H9 (cell line): ENCODE data around the gene C16orf89. TPM values are rescaled to one million over a fixed set of nuclear protein-coding genes. Genes with fewer than 3 reads are reported as not detected.

Experiments
- DNase-seq: peaks from one replicate; pipeline ENCODE4 v3.0.0-alpha.2; 2017
- H2AFZ ChIP-seq: one replicate; pipeline ENCODE4 v1.6.1; 2013; ENCODE audit warnings: mild to moderate bottlenecking, low read length, control low read depth, moderate library complexity
- H2AK5ac ChIP-seq: 2 replicates; pipeline ENCODE4 v1.6.1; 2013; ENCODE audit warnings: low read length, control low read depth, mixed read lengths; ENCODE audit not compliant: insufficient read length
- H2BK120ac ChIP-seq: one replicate; pipeline ENCODE4 v1.6.1; 2013; ENCODE audit warnings: low read depth, mild to moderate bottlenecking, low read length, control low read depth, inconsistent platforms; ENCODE audit not compliant: poor library complexity, severe bottlenecking
- H2BK12ac ChIP-seq: 2 replicates; pipeline ENCODE4 v1.6.1; 2013; ENCODE audit warnings: low read length, control low read depth, mixed read lengths, low read depth; ENCODE audit not compliant: insufficient read length
- H2BK15ac ChIP-seq: 2 replicates; pipeline ENCODE4 v1.6.1; 2013; ENCODE audit warnings: low read depth, low read length, control low read depth
- H2BK20ac ChIP-seq: one replicate; pipeline ENCODE4 v1.6.1; 2013; ENCODE audit warnings: low read depth, mild to moderate bottlenecking, low read length, control low read depth, inconsistent platforms; ENCODE audit not compliant: poor library complexity, severe bottlenecking
- H2BK5ac ChIP-seq: 2 replicates; pipeline ENCODE4 v1.6.1; 2013; ENCODE audit warnings: low read length, control low read depth, mixed read lengths; ENCODE audit not compliant: insufficient read length
- H3K14ac ChIP-seq: 2 replicates; pipeline ENCODE4 v1.6.1; 2013; ENCODE audit warnings: low read length, control low read depth; ENCODE audit not compliant: insufficient read depth
- H3K18ac ChIP-seq: 2 replicates; pipeline ENCODE4 v1.6.1; 2013; ENCODE audit warnings: low read depth, mild to moderate bottlenecking, mixed read lengths, low read length, control low read depth; ENCODE audit not compliant: insufficient read length
- H3K23ac ChIP-seq: 2 replicates; pipeline ENCODE4 v1.6.1; 2013; ENCODE audit warnings: low read length, control low read depth, mixed read lengths, low read depth; ENCODE audit not compliant: insufficient read length
- H3K23me2 ChIP-seq: 2 replicates; pipeline ENCODE4 v1.6.1; 2013; ENCODE audit warnings: low read depth, mild to moderate bottlenecking, mixed read lengths, low read length, control low read depth; ENCODE audit not compliant: insufficient read length, poor library complexity, severe bottlenecking
- H3K27ac ChIP-seq: 2 replicates; pipeline ENCODE4 v1.5.1; 2013; ENCODE audit warnings: low read length, control low read depth, mixed read lengths, low read depth; ENCODE audit not compliant: insufficient read length
- H3K27me3 ChIP-seq: 2 replicates; pipeline ENCODE4 v1.6.1; 2013; ENCODE audit warnings: low read length, control low read depth, inconsistent platforms; ENCODE audit not compliant: insufficient read depth
- H3K4ac ChIP-seq: 2 replicates; pipeline ENCODE4 v1.6.1; 2013; ENCODE audit warnings: low read depth, mild to moderate bottlenecking, control low read depth, inconsistent platforms, low read length, moderate library complexity
- H3K4me1 ChIP-seq: 2 replicates; pipeline ENCODE4 v1.6.1; 2013; ENCODE audit warnings: low read length, control low read depth, inconsistent platforms; ENCODE audit not compliant: insufficient read depth
- H3K4me2 ChIP-seq: 2 replicates; pipeline ENCODE4 v1.6.1; 2013; ENCODE audit warnings: low read length, control low read depth, mixed read lengths; ENCODE audit not compliant: insufficient read length, insufficient read depth
- H3K56ac ChIP-seq: 2 replicates; pipeline ENCODE4 v1.6.1; 2013; ENCODE audit warnings: low read depth, mild to moderate bottlenecking, mixed read lengths, low read length, control low read depth; ENCODE audit not compliant: insufficient read length
- H3K79me1 ChIP-seq: 2 replicates; pipeline ENCODE4 v1.6.1; 2013; ENCODE audit warnings: low read depth, mild to moderate bottlenecking, moderate library complexity, low read length, control low read depth, inconsistent platforms; ENCODE audit not compliant: insufficient read depth, poor library complexity, severe bottlenecking
- H3K79me2 ChIP-seq: 2 replicates; pipeline ENCODE4 v1.6.1; 2013; ENCODE audit warnings: low read length, control low read depth, inconsistent platforms; ENCODE audit not compliant: insufficient read depth
- H3K9ac ChIP-seq: 2 replicates; pipeline ENCODE4 v1.6.1; 2013; ENCODE audit warnings: low read length, control low read depth, mixed read lengths; ENCODE audit not compliant: insufficient read length; ENCODE audit errors: extremely low read depth
- H3K9me3 ChIP-seq: one replicate; pipeline ENCODE4 v1.6.1; 2013; ENCODE audit warnings: low read depth, low read length, inconsistent platforms; ENCODE audit not compliant: control insufficient read depth
- H3T11ph ChIP-seq: one replicate; pipeline ENCODE4 v1.6.1; 2013; ENCODE audit warnings: mild to moderate bottlenecking, low read length, control low read depth, inconsistent platforms
- H4K20me1 ChIP-seq: one replicate; pipeline ENCODE4 v1.6.1; 2013; ENCODE audit not compliant: control insufficient read depth, insufficient read length, insufficient read depth
- H4K5ac ChIP-seq: 2 replicates; pipeline ENCODE4 v1.6.1; 2013; ENCODE audit warnings: low read depth, mild to moderate bottlenecking, mixed read lengths, low read length, control low read depth; ENCODE audit not compliant: insufficient read length
- H4K8ac ChIP-seq: replicated peaks from 2 replicates; pipeline ENCODE4 v1.6.1; 2013; ENCODE audit warnings: low read length, control low read depth, mixed read lengths, low read depth; ENCODE audit not compliant: insufficient read length
- H4K91ac ChIP-seq: 2 replicates; pipeline ENCODE4 v1.6.1; 2013; ENCODE audit warnings: low read depth, mild to moderate bottlenecking, moderate library complexity, mixed read lengths, low read length, control low read depth; ENCODE audit not compliant: insufficient read length
- H3K27ac Mint-ChIP-seq, 3 experiments: 2 replicates in 2 of 3; 3 replicates in 1 of 3; pipeline ENCODE4 v1.8.0; 2020 to 2021; ENCODE audit warnings: mixed read lengths in 3 of 3, mild to moderate bottlenecking in 1 of 3, moderate library complexity in 1 of 3
- H3K27me3 Mint-ChIP-seq: 2 replicates; pipeline ENCODE4 v1.8.0; 2021; ENCODE audit warnings: low read depth, mild to moderate bottlenecking, moderate library complexity, mixed read lengths
- H3K36me3 Mint-ChIP-seq, 3 experiments: 2 replicates in 2 of 3; 3 replicates in 1 of 3; pipeline ENCODE4 v1.8.0; 2020 to 2021; ENCODE audit warnings: low read depth in 3 of 3, mixed read lengths in 3 of 3; ENCODE audit not compliant: insufficient read depth in 1 of 3
- H3K4me1 Mint-ChIP-seq, 2 experiments: 2 replicates each; pipeline ENCODE4 v1.8.0; 2020; ENCODE audit warnings: mixed read lengths in 2 of 2
- H3K4me3 Mint-ChIP-seq, 2 experiments: 2 replicates in 1 of 2; 3 replicates in 1 of 2; pipeline ENCODE4 v1.8.0; 2020 to 2021; ENCODE audit warnings: mild to moderate bottlenecking in 2 of 2, mixed read lengths in 2 of 2, moderate library complexity in 1 of 2
- H3K9me3 Mint-ChIP-seq, 2 experiments: 2 replicates in 1 of 2; 3 replicates in 1 of 2; pipeline ENCODE4 v1.8.0; 2020; ENCODE audit warnings: mild to moderate bottlenecking in 2 of 2, mixed read lengths in 2 of 2, moderate library complexity in 1 of 2
- WGBS: extraction: QIAGEN DNeasy Blood & Tissue Kit; methylation state at CpG from one replicate; pipeline ENCODE4 v1.1.7; 2013; ENCODE audit warnings: missing lambda C conversion rate, low lambda C conversion rate, mixed read lengths; ENCODE audit not compliant: insufficient read length; ENCODE audit errors: extremely low coverage; 5-methylcytosine and 5-hydroxymethylcytosine counted together
- total RNA-seq: library from RNA; stranded (reverse); gene quantifications from 2 replicates; pipeline ENCODE4 v1.2.1, GENCODE V29; 2021
- TF ChIP-seq, protein P1 (sequence below): fragments of 200-600 bp; sonication (generic); conservative IDR thresholded peaks from 3 replicates; pipeline ENCODE4 v1.8.0; 2021; ENCODE audit warnings: antibody characterized with exemption, mild to moderate bottlenecking

The C16orf89 gene
- total RNA-seq, 1 experiment from 2014 or later = 2.5 TPM

GRCh38 chr16:5011637-5012036 lies 54.1 kb downstream of the C16orf89 start:
- TF ChIP-seq, protein P1, sequence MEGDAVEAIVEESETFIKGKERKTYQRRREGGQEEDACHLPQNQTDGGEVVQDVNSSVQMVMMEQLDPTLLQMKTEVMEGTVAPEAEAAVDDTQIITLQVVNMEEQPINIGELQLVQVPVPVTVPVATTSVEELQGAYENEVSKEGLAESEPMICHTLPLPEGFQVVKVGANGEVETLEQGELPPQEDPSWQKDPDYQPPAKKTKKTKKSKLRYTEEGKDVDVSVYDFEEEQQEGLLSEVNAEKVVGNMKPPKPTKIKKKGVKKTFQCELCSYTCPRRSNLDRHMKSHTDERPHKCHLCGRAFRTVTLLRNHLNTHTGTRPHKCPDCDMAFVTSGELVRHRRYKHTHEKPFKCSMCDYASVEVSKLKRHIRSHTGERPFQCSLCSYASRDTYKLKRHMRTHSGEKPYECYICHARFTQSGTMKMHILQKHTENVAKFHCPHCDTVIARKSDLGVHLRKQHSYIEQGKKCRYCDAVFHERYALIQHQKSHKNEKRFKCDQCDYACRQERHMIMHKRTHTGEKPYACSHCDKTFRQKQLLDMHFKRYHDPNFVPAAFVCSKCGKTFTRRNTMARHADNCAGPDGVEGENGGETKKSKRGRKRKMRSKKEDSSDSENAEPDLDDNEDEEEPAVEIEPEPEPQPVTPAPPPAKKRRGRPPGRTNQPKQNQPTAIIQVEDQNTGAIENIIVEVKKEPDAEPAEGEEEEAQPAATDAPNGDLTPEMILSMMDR = no peak
- Histone ChIP-seq H3K4me2 (no peak overlapping the region), H4K20me1 (no peaks in the 10 kb centered on the region), H2BK20ac (no peak overlapping the region), H3K14ac (no peak overlapping the region), H2AK5ac (no peak overlapping the region), H2BK15ac (no peak overlapping the region), H4K8ac (no peak overlapping the region), H3K4ac (no peak overlapping the region), H3T11ph (no peak overlapping the region), H3K79me1 (no peaks in the 10 kb centered on the region), H3K27me3 (no peaks in the 10 kb centered on the region), H4K5ac (no peak overlapping the region), H3K18ac (no peak overlapping the region), H3K4me1 (no peaks in the 10 kb centered on the region), H3K23me2 (no peaks in the 10 kb centered on the region), H3K56ac (no peak overlapping the region), H3K79me2 (no peaks in the 10 kb centered on the region), H3K23ac (no peak overlapping the region), H2BK120ac (no peak overlapping the region), H3K9ac (no peak overlapping the region), H2AFZ (no peak overlapping the region), H3K27ac (no peak overlapping the region), H2BK5ac (no peak overlapping the region), H2BK12ac (no peak overlapping the region), H4K91ac (no peak overlapping the region), H3K9me3 (no peaks in the 10 kb centered on the region)
- peaks cover 2 to 4% of the 10 kb centered on the region in 2 experiments; a peak in 4 of 5 replicates for H3K9me3 Mint-ChIP-seq
- peaks cover 0 to 8% (median 2%) of the 10 kb centered on the region in 3 experiments; a peak in 4 of 7 replicates for H3K36me3 Mint-ChIP-seq
- H3K4me3 Mint-ChIP-seq = no peak overlapping the region
- no peak for DNase-seq
- peaks cover 2% of the 10 kb centered on the region; the same call in 1 of the 2 replicates for H3K27me3 Mint-ChIP-seq
- peaks cover 15 to 20% of the 10 kb centered on the region in 2 experiments for H3K4me1 Mint-ChIP-seq
- H3K27ac Mint-ChIP-seq = peak overlapping the region in 1 of 3 experiments; percentile 84; a peak in 3 of 7 replicates
- no CpG with 5 or more reads among the region's 4 CpGs for WGBS
